Hepatocyte (in vitro differentiated cells): ENCODE data around the gene DENND6B. TPM values are rescaled to one million over a fixed set of nuclear protein-coding genes. Genes with fewer than 3 reads are reported as not detected.

Source experiments
- DNase-seq: peaks from one replicate; pipeline ENCODE4 v3.0.0-alpha.2; 2016; ENCODE audit warnings: low spot score
- H2AFZ ChIP-seq: fragments of 200-600 bp; sonication (generic); 2 replicates; pipeline ENCODE4 v1.6.0; 2016; ENCODE audit warnings: antibody characterized with exemption, mild to moderate bottlenecking
- H3K27ac ChIP-seq: fragments of 200-600 bp; sonication (generic); 2 replicates; pipeline ENCODE4 v1.5.1; 2016; ENCODE audit warnings: mild to moderate bottlenecking
- H3K27me3 ChIP-seq: fragments of 200-600 bp; sonication (generic); 2 replicates; pipeline ENCODE4 v1.6.1; 2016
- H3K36me3 ChIP-seq: fragments of 200-600 bp; sonication (generic); replicated peaks from 2 replicates; pipeline ENCODE4 v1.5.1; 2016; ENCODE audit warnings: low read depth; ENCODE audit not compliant: insufficient read depth
- H3K4me1 ChIP-seq: fragments of 200-600 bp; sonication (generic); 2 replicates; pipeline ENCODE4 v1.5.1; 2016; ENCODE audit warnings: mild to moderate bottlenecking, moderate library complexity; ENCODE audit not compliant: insufficient read depth
- H3K4me2 ChIP-seq: fragments of 200-600 bp; sonication (generic); 2 replicates; pipeline ENCODE4 v1.6.0; 2016
- H3K4me3 ChIP-seq: fragments of 200-600 bp; sonication (generic); 2 replicates; pipeline ENCODE4 v1.5.1; 2016; ENCODE audit warnings: mild to moderate bottlenecking
- H3K79me2 ChIP-seq: fragments of 200-600 bp; sonication (generic); 2 replicates; pipeline ENCODE4 v1.6.0; 2017; ENCODE audit warnings: mild to moderate bottlenecking
- H3K9me2 ChIP-seq: fragments of 200-600 bp; sonication (generic); replicated peaks from 2 replicates; pipeline ENCODE4 v1.6.0; 2017; ENCODE audit warnings: mild to moderate bottlenecking; ENCODE audit not compliant: insufficient read depth
- H3K9me3 ChIP-seq: fragments of 200-600 bp; sonication (generic); 2 replicates; pipeline ENCODE4 v1.5.1; 2016; ENCODE audit warnings: low read depth, mild to moderate bottlenecking
- H4K20me1 ChIP-seq: fragments of 200-600 bp; sonication (generic); 2 replicates; pipeline ENCODE4 v1.6.0; 2016; ENCODE audit warnings: mild to moderate bottlenecking; ENCODE audit not compliant: insufficient read depth, poor library complexity, severe bottlenecking
- CTCF ChIP-seq: fragments of 200-600 bp; sonication (generic); IDR thresholded peaks from 2 replicates; pipeline ENCODE4 v1.5.1; 2016; ENCODE audit warnings: antibody characterized with exemption, mild to moderate bottlenecking; ENCODE audit not compliant: poor library complexity
- EZH2 ChIP-seq: fragments of 200-600 bp; sonication (generic); IDR thresholded peaks from 2 replicates; pipeline ENCODE4 v1.6.1; 2016; ENCODE audit warnings: antibody characterized with exemption, mild to moderate bottlenecking, borderline replicate concordance
- EZH2phosphoT487 ChIP-seq: fragments of 200-600 bp; sonication (generic); IDR thresholded peaks from one replicate; pipeline ENCODE4 v1.6.1; 2018; ENCODE audit warnings: antibody characterized with exemption, mild to moderate bottlenecking, low read depth, moderate library complexity; ENCODE audit not compliant: unreplicated experiment, severe bottlenecking
- WGBS: methylation state at CpG from one replicate; pipeline ENCODE4 v1.1.6; 2016; ENCODE audit warnings: low lambda C conversion rate; ENCODE audit errors: missing lambda C conversion rate; 5-methylcytosine and 5-hydroxymethylcytosine counted together
- polyA plus RNA-seq: library from polyadenylated mRNA; unstranded; fragments of >200 nt; fragmentation: Nextera tagmentation; extraction: Ambion mirVana; gene quantifications from 2 replicates; pipeline ENCODE4 v1.2.1, GENCODE V29; 2016
- total RNA-seq: library from RNA; depleted of rRNA; stranded (reverse); fragments of >200 nt; gene quantifications from 2 replicates; pipeline ENCODE4 v1.2.3, GENCODE V29; 2014

The DENND6B gene
- total and polyA plus RNA-seq, 2 experiments from 2014 or later = 3.3 to 8.7 TPM

GRCh38 chr22:50343541-50343935, 16.7 kb upstream of the DENND6B start:
- no CpG with 5 or more reads among the region's 9 CpGs for WGBS
- Histone ChIP-seq H3K27me3 (no peaks in the 10 kb centered on the region), H3K9me3 (no peaks in the 10 kb centered on the region), H3K79me2 (peaks cover 29% of the 10 kb centered on the region), H3K27ac (no peak overlapping the region), H4K20me1 (peaks cover 18% of the 10 kb centered on the region), H3K9me2 (no peaks in the 10 kb centered on the region), H3K36me3 (no peaks in the 10 kb centered on the region), H3K4me2 (peak overlapping the region; percentile 67), H2AFZ (no peak overlapping the region), H3K4me3 (peak overlapping the region; percentile 27), H3K4me1 (no peaks in the 10 kb centered on the region)
- TF ChIP-seq EZH2phosphoT487 (no peak), CTCF (no peak), EZH2 (no peak)
- DNase-seq = no peak

- no peak for TF ChIP-seq EZH2
- TF ChIP-seq EZH2phosphoT487 = no peak
- no peak for TF ChIP-seq CTCF
- H3K4me3 ChIP-seq = peak within 1 kb of the TSS; percentile 27
- peaks cover 22% of the 10 kb centered on the region for H3K79me2 ChIP-seq
- H3K4me1 ChIP-seq = no peaks in the 10 kb centered on the region
- 1% methylated on average over 62 of the region's 87 CpGs for WGBS
- H3K9me3 ChIP-seq = no peaks in the 10 kb centered on the region
- H3K27ac ChIP-seq = peak within 1 kb of the TSS; percentile 80
- no peaks in the 10 kb centered on the region for H3K9me2 ChIP-seq
- H3K36me3 ChIP-seq = no peaks in the 10 kb centered on the region
- H3K27me3 ChIP-seq = no peaks in the 10 kb centered on the region
- H2AFZ ChIP-seq = peak within 1 kb of the TSS; percentile 91
- H3K4me2 ChIP-seq = peak within 1 kb of the TSS; percentile 97
- DNase-seq = peak; percentile 92
- H4K20me1 ChIP-seq = peaks cover 12% of the 10 kb centered on the region
Measured at GRCh38 chr22:50342651-50343540, 16.1 kb upstream of the DENND6B start, which contains the start of gene PPP6R2. TSS of gene PPP6R2 (plus strand) at chr22:50343327. CDS start at chr22:50393909, 50,582 bp downstream.

- Histone ChIP-seq H3K9me3 (no peaks in the 10 kb centered on the region), H3K27ac (peak overlapping the region; percentile 80), H3K4me2 (peak overlapping the region; percentile 97), H3K36me3 (no peaks in the 10 kb centered on the region), H3K79me2 (peaks cover 14% of the 10 kb centered on the region), H2AFZ (peak overlapping the region; percentile 91), H3K27me3 (no peaks in the 10 kb centered on the region), H3K4me3 (peak overlapping the region; percentile 27), H4K20me1 (peaks cover 5% of the 10 kb centered on the region), H3K9me2 (no peaks in the 10 kb centered on the region), H3K4me1 (no peaks in the 10 kb centered on the region)
- DNase-seq = peak; percentile 95
- no peak for TF ChIP-seq EZH2phosphoT487
- no peak for TF ChIP-seq EZH2
- peak; percentile 94 for TF ChIP-seq CTCF
- 8% methylated on average over 24 of the region's 26 CpGs for WGBS
Measured at GRCh38 chr22:50341977-50342650, 15.3 kb upstream of the DENND6B start.
